WTC11 (cell line): ENCODE measurements around the gene ZNF496.

Experiments used
- NFE2L1 ChIP-seq: sonication (generic); formaldehyde crosslinking; IDR thresholded peaks from 2 replicates; pipeline ENCODE4 v1.8.1; 2023; ENCODE audit warnings: missing genetic modification reagents
- RELA ChIP-seq: sonication (generic); formaldehyde crosslinking; IDR thresholded peaks from 2 replicates; pipeline ENCODE4 v1.8.1; 2022; ENCODE audit warnings: missing genetic modification reagents, mild to moderate bottlenecking, borderline replicate concordance
- SMAD4 ChIP-seq: sonication (generic); formaldehyde crosslinking; IDR thresholded peaks from 2 replicates; pipeline ENCODE4 v1.8.0; 2022; ENCODE audit warnings: mild to moderate bottlenecking, missing genetic modification reagents
- TCF7 ChIP-seq: sonication (generic); formaldehyde crosslinking; IDR thresholded peaks from 2 replicates; pipeline ENCODE4 v1.8.0; 2022; ENCODE audit warnings: mild to moderate bottlenecking, low read depth, missing genetic modification reagents, moderate library complexity
- ZNF121 ChIP-seq: sonication (generic); formaldehyde crosslinking; IDR thresholded peaks from 2 replicates; pipeline ENCODE4 v1.8.0; 2023; ENCODE audit warnings: missing genetic modification reagents
- TF ChIP-seq, protein P1 (sequence below): fragments of 200-600 bp; IDR thresholded peaks from 2 replicates; pipeline ENCODE4 v1.8.0; 2022; ENCODE audit warnings: antibody characterized with exemption
- TF ChIP-seq, protein P2 (sequence below): sonication (generic); formaldehyde crosslinking; IDR thresholded peaks from 2 replicates; pipeline ENCODE4 v1.8.0; 2023; ENCODE audit warnings: mild to moderate bottlenecking, missing genetic modification reagents
- TF ChIP-seq, protein P3 (sequence below): sonication (generic); formaldehyde crosslinking; IDR thresholded peaks from 2 replicates; pipeline ENCODE4 v1.8.0; 2022; ENCODE audit warnings: mild to moderate bottlenecking, missing genetic modification reagents
- TF ChIP-seq, protein P4 (sequence below): sonication (generic); formaldehyde crosslinking; IDR thresholded peaks from 2 replicates; pipeline ENCODE4 v1.8.1; 2023; ENCODE audit warnings: mild to moderate bottlenecking, missing genetic modification reagents, moderate library complexity
- TF ChIP-seq, protein P5 (sequence below): fragments of 250-450 bp; sonication (Bioruptor Pico); IDR thresholded peaks from 2 replicates; pipeline ENCODE4 v1.9.0; 2021; ENCODE audit warnings: mild to moderate bottlenecking
- TF ChIP-seq, protein P6 (sequence below): sonication (generic); formaldehyde crosslinking; IDR thresholded peaks from 2 replicates; pipeline ENCODE4 v1.8.1; 2022; ENCODE audit warnings: mild to moderate bottlenecking, missing genetic modification reagents, moderate library complexity, borderline replicate concordance
- TF ChIP-seq, protein P7 (sequence below): sonication (generic); formaldehyde crosslinking; IDR thresholded peaks from 2 replicates; pipeline ENCODE4 v1.8.0; 2022; ENCODE audit warnings: missing genetic modification reagents

DNA sequence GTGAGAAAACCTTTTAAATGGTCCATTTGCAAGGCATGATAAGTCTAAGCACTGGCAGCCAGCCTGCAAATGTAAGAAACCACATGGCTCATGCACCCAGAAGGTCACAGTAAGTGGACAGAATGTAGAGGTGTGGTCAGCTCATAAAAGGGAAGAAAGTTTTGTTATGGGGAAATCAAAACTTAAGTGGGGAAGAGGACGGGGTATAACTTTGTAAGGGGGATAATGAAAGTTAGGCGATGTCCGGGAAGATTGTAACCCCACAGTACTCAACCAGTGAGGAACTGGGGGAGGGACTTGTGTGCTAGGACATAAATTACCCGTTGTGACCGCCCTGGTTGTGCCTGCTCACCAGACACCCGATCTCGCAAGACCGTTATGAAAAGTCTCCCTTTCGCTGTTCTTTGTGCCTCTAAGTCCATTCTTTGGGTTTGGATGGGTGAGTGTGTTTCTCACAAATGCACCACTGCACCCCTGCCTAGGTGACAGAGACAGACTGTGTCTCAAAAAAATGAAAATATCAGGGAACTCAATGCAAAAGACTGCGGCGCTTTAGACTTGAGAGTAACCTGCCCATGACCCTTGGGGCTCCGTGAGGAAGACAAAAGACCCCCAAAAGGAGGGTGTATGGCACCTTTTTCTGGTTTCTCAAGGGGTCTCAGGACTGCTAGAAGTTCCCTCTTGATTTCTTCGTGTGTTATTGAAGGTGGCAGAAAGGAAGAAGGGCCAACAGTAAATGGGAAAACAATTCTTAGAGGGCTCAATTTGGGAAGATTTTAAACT lies 28.6 kb upstream of the ZNF496 start:
- TF ChIP-seq RELA (CRISPR knock-in tag) (no peak), ZNF121 (CRISPR knock-in tag) (no peak), TCF7 (CRISPR knock-in tag) (no peak), NFE2L1 (CRISPR knock-in tag) (no peak), SMAD4 (no peak)
- TF ChIP-seq, protein P1, sequence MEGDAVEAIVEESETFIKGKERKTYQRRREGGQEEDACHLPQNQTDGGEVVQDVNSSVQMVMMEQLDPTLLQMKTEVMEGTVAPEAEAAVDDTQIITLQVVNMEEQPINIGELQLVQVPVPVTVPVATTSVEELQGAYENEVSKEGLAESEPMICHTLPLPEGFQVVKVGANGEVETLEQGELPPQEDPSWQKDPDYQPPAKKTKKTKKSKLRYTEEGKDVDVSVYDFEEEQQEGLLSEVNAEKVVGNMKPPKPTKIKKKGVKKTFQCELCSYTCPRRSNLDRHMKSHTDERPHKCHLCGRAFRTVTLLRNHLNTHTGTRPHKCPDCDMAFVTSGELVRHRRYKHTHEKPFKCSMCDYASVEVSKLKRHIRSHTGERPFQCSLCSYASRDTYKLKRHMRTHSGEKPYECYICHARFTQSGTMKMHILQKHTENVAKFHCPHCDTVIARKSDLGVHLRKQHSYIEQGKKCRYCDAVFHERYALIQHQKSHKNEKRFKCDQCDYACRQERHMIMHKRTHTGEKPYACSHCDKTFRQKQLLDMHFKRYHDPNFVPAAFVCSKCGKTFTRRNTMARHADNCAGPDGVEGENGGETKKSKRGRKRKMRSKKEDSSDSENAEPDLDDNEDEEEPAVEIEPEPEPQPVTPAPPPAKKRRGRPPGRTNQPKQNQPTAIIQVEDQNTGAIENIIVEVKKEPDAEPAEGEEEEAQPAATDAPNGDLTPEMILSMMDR: no peak
- TF ChIP-seq, protein P2, sequence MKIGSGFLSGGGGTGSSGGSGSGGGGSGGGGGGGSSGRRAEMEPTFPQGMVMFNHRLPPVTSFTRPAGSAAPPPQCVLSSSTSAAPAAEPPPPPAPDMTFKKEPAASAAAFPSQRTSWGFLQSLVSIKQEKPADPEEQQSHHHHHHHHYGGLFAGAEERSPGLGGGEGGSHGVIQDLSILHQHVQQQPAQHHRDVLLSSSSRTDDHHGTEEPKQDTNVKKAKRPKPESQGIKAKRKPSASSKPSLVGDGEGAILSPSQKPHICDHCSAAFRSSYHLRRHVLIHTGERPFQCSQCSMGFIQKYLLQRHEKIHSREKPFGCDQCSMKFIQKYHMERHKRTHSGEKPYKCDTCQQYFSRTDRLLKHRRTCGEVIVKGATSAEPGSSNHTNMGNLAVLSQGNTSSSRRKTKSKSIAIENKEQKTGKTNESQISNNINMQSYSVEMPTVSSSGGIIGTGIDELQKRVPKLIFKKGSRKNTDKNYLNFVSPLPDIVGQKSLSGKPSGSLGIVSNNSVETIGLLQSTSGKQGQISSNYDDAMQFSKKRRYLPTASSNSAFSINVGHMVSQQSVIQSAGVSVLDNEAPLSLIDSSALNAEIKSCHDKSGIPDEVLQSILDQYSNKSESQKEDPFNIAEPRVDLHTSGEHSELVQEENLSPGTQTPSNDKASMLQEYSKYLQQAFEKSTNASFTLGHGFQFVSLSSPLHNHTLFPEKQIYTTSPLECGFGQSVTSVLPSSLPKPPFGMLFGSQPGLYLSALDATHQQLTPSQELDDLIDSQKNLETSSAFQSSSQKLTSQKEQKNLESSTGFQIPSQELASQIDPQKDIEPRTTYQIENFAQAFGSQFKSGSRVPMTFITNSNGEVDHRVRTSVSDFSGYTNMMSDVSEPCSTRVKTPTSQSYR (CRISPR knock-in tag): no peak
- TF ChIP-seq, protein P3, sequence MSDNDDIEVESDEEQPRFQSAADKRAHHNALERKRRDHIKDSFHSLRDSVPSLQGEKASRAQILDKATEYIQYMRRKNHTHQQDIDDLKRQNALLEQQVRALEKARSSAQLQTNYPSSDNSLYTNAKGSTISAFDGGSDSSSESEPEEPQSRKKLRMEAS: no peak
- TF ChIP-seq, protein P4, sequence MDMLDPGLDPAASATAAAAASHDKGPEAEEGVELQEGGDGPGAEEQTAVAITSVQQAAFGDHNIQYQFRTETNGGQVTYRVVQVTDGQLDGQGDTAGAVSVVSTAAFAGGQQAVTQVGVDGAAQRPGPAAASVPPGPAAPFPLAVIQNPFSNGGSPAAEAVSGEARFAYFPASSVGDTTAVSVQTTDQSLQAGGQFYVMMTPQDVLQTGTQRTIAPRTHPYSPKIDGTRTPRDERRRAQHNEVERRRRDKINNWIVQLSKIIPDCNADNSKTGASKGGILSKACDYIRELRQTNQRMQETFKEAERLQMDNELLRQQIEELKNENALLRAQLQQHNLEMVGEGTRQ (CRISPR knock-in tag): no peak
- TF ChIP-seq, protein P5, sequence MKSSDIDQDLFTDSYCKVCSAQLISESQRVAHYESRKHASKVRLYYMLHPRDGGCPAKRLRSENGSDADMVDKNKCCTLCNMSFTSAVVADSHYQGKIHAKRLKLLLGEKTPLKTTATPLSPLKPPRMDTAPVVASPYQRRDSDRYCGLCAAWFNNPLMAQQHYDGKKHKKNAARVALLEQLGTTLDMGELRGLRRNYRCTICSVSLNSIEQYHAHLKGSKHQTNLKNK (CRISPR knock-in tag): no peak
- TF ChIP-seq, protein P6, sequence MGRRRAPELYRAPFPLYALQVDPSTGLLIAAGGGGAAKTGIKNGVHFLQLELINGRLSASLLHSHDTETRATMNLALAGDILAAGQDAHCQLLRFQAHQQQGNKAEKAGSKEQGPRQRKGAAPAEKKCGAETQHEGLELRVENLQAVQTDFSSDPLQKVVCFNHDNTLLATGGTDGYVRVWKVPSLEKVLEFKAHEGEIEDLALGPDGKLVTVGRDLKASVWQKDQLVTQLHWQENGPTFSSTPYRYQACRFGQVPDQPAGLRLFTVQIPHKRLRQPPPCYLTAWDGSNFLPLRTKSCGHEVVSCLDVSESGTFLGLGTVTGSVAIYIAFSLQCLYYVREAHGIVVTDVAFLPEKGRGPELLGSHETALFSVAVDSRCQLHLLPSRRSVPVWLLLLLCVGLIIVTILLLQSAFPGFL (CRISPR knock-in tag): no peak
- TF ChIP-seq, protein P7, sequence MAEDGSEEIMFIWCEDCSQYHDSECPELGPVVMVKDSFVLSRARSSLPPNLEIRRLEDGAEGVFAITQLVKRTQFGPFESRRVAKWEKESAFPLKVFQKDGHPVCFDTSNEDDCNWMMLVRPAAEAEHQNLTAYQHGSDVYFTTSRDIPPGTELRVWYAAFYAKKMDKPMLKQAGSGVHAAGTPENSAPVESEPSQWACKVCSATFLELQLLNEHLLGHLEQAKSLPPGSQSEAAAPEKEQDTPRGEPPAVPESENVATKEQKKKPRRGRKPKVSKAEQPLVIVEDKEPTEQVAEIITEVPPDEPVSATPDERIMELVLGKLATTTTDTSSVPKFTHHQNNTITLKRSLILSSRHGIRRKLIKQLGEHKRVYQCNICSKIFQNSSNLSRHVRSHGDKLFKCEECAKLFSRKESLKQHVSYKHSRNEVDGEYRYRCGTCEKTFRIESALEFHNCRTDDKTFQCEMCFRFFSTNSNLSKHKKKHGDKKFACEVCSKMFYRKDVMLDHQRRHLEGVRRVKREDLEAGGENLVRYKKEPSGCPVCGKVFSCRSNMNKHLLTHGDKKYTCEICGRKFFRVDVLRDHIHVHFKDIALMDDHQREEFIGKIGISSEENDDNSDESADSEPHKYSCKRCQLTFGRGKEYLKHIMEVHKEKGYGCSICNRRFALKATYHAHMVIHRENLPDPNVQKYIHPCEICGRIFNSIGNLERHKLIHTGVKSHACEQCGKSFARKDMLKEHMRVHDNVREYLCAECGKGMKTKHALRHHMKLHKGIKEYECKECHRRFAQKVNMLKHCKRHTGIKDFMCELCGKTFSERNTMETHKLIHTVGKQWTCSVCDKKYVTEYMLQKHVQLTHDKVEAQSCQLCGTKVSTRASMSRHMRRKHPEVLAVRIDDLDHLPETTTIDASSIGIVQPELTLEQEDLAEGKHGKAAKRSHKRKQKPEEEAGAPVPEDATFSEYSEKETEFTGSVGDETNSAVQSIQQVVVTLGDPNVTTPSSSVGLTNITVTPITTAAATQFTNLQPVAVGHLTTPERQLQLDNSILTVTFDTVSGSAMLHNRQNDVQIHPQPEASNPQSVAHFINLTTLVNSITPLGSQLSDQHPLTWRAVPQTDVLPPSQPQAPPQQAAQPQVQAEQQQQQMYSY (CRISPR knock-in tag): no peak
